Stimulated activated CD8-positive, alpha-beta memory T cell treated with anti-CD3 and anti-CD28 coated beads, Interleukin-12 subunit alpha, Interleukin-12 subunit beta, amount 100 ng/mL, for 1 hour (primary cell): Measurements from ENCODE around the gene DND1.
"Not testable (repeated sequence)": the region's sequence is repeated elsewhere in the genome, so short reads cannot be mapped to it uniquely, and the experiment has no call there.

Source experiments
- DNase-seq: peaks from one replicate; pipeline ENCODE4 v3.0.0-alpha.2; 2020; ENCODE audit warnings: low read depth

The DND1 gene

DNA sequence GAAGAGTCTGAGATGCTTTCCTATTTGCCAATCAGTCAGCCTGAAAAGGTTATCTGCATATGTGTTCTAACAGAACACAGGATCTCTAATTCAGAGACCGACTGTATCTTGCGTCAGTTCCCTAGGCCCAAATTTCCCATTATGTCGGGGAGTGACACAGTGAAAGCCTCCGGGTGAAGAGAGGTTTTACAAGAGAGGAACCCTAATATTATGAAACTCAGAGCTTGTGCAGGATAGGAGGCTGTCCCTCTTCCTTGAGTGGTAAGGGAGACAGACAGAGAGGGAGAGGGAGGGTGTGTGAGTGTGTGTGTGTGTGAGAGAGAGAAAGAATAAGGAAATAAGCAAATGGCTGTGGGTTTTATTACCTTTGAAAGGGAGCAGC, 42.3 kb downstream of the DND1 start:
- DNase-seq, result no peak

GRCh38 chr5:140630292-140631035, 42.9 kb downstream of the DND1 start:
- no peak for DNase-seq

DNA sequence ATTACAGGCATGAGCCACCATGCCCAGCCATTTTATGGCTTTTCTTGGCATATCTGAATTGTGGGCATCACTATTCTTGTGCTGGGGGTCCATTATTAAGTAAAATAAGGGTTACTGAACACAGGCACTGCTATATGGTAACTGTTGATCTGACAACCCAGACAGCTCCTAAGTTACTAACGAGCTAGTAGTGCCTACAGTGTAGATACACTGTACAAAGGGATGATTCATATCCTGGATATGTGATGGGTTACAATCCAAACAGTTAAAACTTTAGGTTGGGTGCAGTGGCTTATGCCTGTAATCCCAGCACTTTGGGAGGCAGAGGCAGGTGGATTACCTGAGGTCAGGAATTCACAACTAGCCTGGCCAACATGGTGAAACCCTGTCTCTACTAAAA, 44.7 kb downstream of the DND1 start:
- DNase-seq, result no peak

DNA sequence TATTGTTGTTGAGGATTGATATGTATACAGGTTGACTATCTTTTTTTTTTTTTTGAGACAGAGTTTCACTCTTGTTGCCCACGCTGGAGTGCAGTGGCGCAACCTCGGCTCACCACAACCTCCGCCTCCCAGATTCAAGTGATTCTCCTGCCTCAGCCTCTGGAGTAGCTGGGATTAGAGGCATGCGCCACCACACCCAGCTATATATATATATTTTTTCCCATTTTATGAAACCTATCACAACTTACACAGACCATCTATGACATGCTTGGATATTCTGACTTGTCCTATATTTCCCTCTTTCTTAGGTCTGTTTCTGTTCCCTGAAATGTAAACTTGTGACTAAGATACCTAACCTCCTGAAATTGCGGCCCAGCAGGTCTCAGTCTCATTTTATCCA, 45.4 kb downstream of the DND1 start:
- no peak for DNase-seq

DNA sequence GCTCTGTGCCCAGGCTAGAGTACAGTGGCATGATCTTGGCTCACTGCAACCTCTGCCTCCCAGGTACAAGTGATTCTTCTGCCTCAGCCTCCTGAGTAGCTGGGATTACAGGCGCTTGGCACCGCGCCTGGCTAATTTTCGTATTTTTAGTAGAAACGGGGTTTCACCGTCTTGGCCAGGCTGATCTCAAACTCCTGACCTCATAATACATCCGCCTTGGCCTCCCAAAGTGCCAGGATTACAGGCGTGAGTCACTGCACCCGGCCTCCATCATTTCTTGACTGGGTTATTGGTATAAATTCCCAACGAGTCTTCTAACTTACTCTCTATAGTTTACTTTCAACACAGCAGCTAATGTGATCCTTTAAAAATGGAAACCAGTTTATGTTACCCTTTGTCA, 48.5 kb downstream of the DND1 start:
- not testable (repeated sequence) for DNase-seq

GRCh38 chr5:140623061-140623460, 50.3 kb downstream of the DND1 start:
- not testable (repeated sequence) for DNase-seq

DNA sequence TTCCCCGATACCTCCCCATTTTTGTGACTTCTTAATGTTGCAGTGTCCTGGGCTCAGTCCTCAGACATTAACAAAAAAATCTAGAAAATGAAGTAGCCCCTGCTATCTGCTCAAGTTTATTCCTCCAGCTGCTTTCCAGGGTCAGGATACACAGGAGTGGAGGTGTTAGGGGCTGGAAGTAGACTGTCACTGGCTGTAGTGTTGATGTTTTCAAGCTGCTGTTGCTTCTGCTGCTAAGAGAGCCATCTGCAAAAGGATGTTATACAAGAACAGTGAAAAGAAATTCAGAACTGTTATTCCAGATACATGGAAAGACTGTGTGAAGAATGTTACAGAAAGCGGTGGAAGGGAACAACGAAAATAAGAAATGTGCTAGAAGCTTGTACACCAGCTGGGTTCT, 51.1 kb downstream of the DND1 start:
- DNase-seq, result no peak
